ENCODE measurements around the gene KRTAP5-10. TPM values are rescaled to one million over a fixed set of nuclear protein-coding genes. Genes with fewer than 3 reads are reported as not detected.

Gene KRTAP5-10
- total and polyA plus RNA-seq, 9 donors, result not detected

DNA sequence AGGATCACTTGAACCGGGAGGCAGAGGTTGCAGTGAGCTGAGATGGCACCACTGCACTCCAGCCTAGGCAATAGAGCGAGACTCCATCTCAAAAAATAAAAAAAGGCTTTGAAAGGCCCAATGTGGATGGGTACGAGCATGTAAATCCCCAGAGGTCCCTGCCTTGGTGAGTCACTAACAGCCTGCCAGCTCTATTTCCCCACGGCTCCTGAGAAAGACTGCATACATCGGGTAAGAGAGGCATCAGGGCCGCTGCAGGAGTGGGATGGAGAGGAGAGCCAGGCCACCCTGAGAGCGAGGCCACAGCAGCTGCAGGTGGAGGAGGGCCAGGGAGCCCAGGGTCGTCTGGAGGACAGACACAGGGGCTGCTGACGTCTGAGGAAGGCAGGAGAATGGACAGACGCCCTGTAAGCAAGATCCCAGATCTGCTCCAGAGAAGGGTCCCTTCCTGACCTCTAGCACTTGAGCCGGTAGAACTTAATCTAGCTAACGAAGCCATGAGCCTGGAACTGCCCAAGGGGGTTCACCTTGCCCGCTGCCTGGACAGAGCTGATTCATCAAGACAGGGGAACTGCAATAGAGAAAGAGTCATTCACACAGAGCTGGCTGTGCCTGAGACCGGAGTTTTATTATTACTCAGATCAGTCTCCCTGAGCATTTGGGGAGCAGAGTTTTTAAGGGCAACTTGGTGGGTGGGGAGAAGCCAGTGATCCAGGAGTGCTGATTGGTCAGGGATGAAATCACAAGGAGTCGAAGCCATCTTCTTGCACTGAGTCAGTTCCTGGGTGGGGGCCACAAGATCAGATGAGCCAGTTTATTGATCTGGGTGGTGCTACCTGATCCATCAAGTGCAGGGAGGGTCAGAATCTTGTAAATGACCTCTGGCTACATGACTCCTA lies 22.2 kb upstream of the KRTAP5-10 start:
- Histone ChIP-seq H3K4me1 (ENCODE audit: control insufficient read depth, insufficient read depth, low read length) (peaks cover 1% of the 10 kb centered on the region), H3K27ac (ENCODE audit: low read length) (no peak overlapping the region), H3K4me3 (ENCODE audit: low read length) (no peak overlapping the region), H3K9me3 (replicated peaks; ENCODE audit: control insufficient read depth, low read depth, low read length) (peaks cover 4% of the 10 kb centered on the region), H3K36me3 (ENCODE audit: control insufficient read depth, insufficient read depth, low read length) (no peaks in the 10 kb centered on the region), H3K27me3 (ENCODE audit: control insufficient read depth, insufficient read depth, low read length) (peaks cover 5% of the 10 kb centered on the region)
- 57% methylated on average over 12 of the region's 15 CpGs for WGBS (ENCODE audit: insufficient coverage)
- DNase-seq, result peak; percentile 4

DNA sequence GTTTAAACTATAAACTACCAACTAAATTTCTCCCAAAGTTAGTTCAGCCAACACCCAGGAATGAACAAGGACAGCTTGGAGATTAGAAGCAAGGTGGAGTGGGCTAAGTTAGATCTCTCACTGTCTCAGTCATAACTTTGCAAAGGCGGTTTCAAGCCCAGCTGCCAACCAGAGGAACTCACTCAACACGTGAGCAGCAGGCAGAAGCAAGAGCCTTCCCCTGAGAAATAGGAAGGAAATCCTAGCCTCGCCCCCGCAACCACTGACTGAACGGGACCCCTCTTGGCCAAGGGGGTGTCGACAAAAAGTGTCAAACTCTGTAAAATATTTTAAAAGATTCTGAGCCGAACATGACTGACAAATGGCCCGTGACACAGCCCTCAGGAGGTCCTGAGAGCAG lies 21.5 kb upstream of the KRTAP5-10 start:
- Histone ChIP-seq H3K9me3 (replicated peaks; ENCODE audit: control insufficient read depth, low read depth, low read length) (peaks cover 4% of the 10 kb centered on the region), H3K27ac (ENCODE audit: low read length) (no peak overlapping the region), H3K27me3 (ENCODE audit: control insufficient read depth, insufficient read depth, low read length) (peaks cover 5% of the 10 kb centered on the region), H3K4me3 (ENCODE audit: low read length) (no peak overlapping the region), H3K36me3 (ENCODE audit: control insufficient read depth, insufficient read depth, low read length) (no peaks in the 10 kb centered on the region), H3K4me1 (ENCODE audit: control insufficient read depth, insufficient read depth, low read length) (peaks cover 7% of the 10 kb centered on the region)
- WGBS (ENCODE audit: insufficient coverage), result 43% methylated on average over 5 of the region's 8 CpGs
- peak; percentile 7 for DNase-seq

GRCh38 chr11:71544525-71545214 lies 20.7 kb upstream of the KRTAP5-10 start:
- WGBS (ENCODE audit: insufficient coverage), result 100% methylated on average over 1 of the region's 6 CpGs
- Histone ChIP-seq H3K4me3 (ENCODE audit: low read length) (no peak overlapping the region), H3K4me1 (ENCODE audit: control insufficient read depth, insufficient read depth, low read length) (peaks cover 7% of the 10 kb centered on the region), H3K27me3 (ENCODE audit: control insufficient read depth, insufficient read depth, low read length) (peaks cover 5% of the 10 kb centered on the region), H3K9me3 (replicated peaks; ENCODE audit: control insufficient read depth, low read depth, low read length) (peaks cover 4% of the 10 kb centered on the region), H3K27ac (ENCODE audit: low read length) (no peak overlapping the region), H3K36me3 (ENCODE audit: control insufficient read depth, insufficient read depth, low read length) (no peaks in the 10 kb centered on the region)
- DNase-seq, result no peak

- peaks cover 5% of the 10 kb centered on the region for H3K27me3 ChIP-seq (ENCODE audit: control insufficient read depth, insufficient read depth, low read length)
- peaks cover 4% of the 10 kb centered on the region for H3K9me3 ChIP-seq (replicated peaks; ENCODE audit: control insufficient read depth, low read depth, low read length)
- DNase-seq, result no peak
- WGBS (ENCODE audit: insufficient coverage), result 86% methylated on average over 4 of the region's 12 CpGs
- H3K36me3 ChIP-seq (ENCODE audit: control insufficient read depth, insufficient read depth, low read length), result no peaks in the 10 kb centered on the region
- no peak overlapping the region for H3K27ac ChIP-seq (ENCODE audit: low read length)
- no peak overlapping the region for H3K4me3 ChIP-seq (ENCODE audit: low read length)
- peaks cover 7% of the 10 kb centered on the region for H3K4me1 ChIP-seq (ENCODE audit: control insufficient read depth, insufficient read depth, low read length)
Observed at GRCh38 chr11:71545405-71545966, 19.9 kb upstream of the KRTAP5-10 start.

GRCh38 chr11:71548120-71548519 lies 17.2 kb upstream of the KRTAP5-10 start, which contains the start of gene KRTAP5-9:
TSS of gene KRTAP5-9 (plus strand) at chr11:71548420. CDS start at chr11:71548658, 238 bp downstream.
- H3K9me3 ChIP-seq (replicated peaks; ENCODE audit: control insufficient read depth, low read depth, low read length), result peaks cover 4% of the 10 kb centered on the region
- H3K4me1 ChIP-seq (ENCODE audit: control insufficient read depth, insufficient read depth, low read length), result peaks cover 7% of the 10 kb centered on the region

DNA sequence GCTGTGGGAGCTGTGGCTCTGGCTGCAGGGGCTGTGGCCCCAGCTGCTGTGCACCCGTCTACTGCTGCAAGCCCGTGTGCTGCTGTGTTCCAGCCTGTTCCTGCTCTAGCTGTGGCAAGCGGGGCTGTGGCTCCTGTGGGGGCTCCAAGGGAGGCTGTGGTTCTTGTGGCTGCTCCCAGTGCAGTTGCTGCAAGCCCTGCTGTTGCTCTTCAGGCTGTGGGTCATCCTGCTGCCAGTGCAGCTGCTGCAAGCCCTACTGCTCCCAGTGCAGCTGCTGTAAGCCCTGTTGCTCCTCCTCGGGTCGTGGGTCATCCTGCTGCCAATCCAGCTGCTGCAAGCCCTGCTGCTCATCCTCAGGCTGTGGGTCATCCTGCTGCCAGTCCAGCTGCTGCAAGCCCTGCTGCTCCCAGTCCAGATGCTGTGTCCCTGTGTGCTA lies 16.6 kb upstream of the KRTAP5-10 start:
- WGBS (ENCODE audit: insufficient coverage), result 25% methylated on average over 5 of the region's 5 CpGs
- no peak overlapping the region for H3K27ac ChIP-seq (ENCODE audit: low read length)
- peak; percentile 17 for DNase-seq
- peaks cover 4% of the 10 kb centered on the region for H3K9me3 ChIP-seq (replicated peaks; ENCODE audit: control insufficient read depth, low read depth, low read length)
- H3K4me3 ChIP-seq (ENCODE audit: low read length), result no peak overlapping the region
- H3K27me3 ChIP-seq (ENCODE audit: control insufficient read depth, insufficient read depth, low read length), result peaks cover 5% of the 10 kb centered on the region
- no peaks in the 10 kb centered on the region for H3K36me3 ChIP-seq (ENCODE audit: control insufficient read depth, insufficient read depth, low read length)
- peaks cover 7% of the 10 kb centered on the region for H3K4me1 ChIP-seq (ENCODE audit: control insufficient read depth, insufficient read depth, low read length)

More at GRCh38 chr11:71548120-71548519, 17.2 kb upstream of the KRTAP5-10 start, which contains the start of gene KRTAP5-9:
- WGBS (ENCODE audit: insufficient coverage), result 64% methylated on average over 3 of the region's 5 CpGs
- no peak within 1 kb of the TSS for H3K27ac ChIP-seq (ENCODE audit: low read length)
- no peak within 1 kb of the TSS for H3K4me3 ChIP-seq (ENCODE audit: low read length)
- peak; percentile 9 for DNase-seq
- peaks cover 5% of the 10 kb centered on the region for H3K27me3 ChIP-seq (ENCODE audit: control insufficient read depth, insufficient read depth, low read length)
- no peaks in the 10 kb centered on the region for H3K36me3 ChIP-seq (ENCODE audit: control insufficient read depth, insufficient read depth, low read length)

GRCh38 chr11:71551711-71552110 lies 13.7 kb upstream of the KRTAP5-10 start:
- Histone ChIP-seq H3K27ac (ENCODE audit: low read length) (no peak overlapping the region), H3K27me3 (ENCODE audit: control insufficient read depth, insufficient read depth, low read length) (peaks cover 2% of the 10 kb centered on the region), H3K4me1 (ENCODE audit: control insufficient read depth, insufficient read depth, low read length) (peaks cover 7% of the 10 kb centered on the region), H3K4me3 (ENCODE audit: low read length) (no peak overlapping the region), H3K36me3 (ENCODE audit: control insufficient read depth, insufficient read depth, low read length) (no peaks in the 10 kb centered on the region), H3K9me3 (replicated peaks; ENCODE audit: control insufficient read depth, low read depth, low read length) (peaks cover 4% of the 10 kb centered on the region)
- DNase-seq, result peak; percentile 13
- WGBS (ENCODE audit: insufficient coverage), result no CpG with 5 or more reads among the region's 1 CpG

DNA sequence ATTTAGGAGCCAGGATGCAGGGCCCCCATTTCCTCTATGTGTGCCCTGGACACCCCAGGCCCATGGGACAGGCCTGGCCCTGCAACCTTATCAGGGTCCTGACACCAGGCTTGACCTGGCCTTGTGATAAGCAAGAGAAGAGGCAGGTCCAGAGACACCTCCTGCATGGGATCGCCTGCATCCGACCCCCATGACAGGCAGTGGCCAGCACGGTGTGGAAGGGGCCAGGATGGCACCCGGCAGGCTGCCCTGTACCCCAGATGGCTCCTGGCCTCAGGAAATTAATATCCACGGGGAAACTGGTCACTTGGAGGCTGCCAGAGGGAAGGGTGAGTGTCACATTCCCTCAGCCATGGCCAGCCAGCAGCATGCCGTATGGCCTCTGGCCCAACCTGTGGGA lies 10.4 kb upstream of the KRTAP5-10 start:
- H3K4me3 ChIP-seq (ENCODE audit: low read length), result no peak overlapping the region
- H3K9me3 ChIP-seq (replicated peaks; ENCODE audit: control insufficient read depth, low read depth, low read length), result no peaks in the 10 kb centered on the region
- H3K36me3 ChIP-seq (ENCODE audit: control insufficient read depth, insufficient read depth, low read length), result no peaks in the 10 kb centered on the region
- no peak overlapping the region for H3K27ac ChIP-seq (ENCODE audit: low read length)
- DNase-seq, result no peak
- WGBS (ENCODE audit: insufficient coverage), result 84% methylated on average over 6 of the region's 6 CpGs
- H3K4me1 ChIP-seq (ENCODE audit: control insufficient read depth, insufficient read depth, low read length), result no peaks in the 10 kb centered on the region
- no peaks in the 10 kb centered on the region for H3K27me3 ChIP-seq (ENCODE audit: control insufficient read depth, insufficient read depth, low read length)

DNA sequence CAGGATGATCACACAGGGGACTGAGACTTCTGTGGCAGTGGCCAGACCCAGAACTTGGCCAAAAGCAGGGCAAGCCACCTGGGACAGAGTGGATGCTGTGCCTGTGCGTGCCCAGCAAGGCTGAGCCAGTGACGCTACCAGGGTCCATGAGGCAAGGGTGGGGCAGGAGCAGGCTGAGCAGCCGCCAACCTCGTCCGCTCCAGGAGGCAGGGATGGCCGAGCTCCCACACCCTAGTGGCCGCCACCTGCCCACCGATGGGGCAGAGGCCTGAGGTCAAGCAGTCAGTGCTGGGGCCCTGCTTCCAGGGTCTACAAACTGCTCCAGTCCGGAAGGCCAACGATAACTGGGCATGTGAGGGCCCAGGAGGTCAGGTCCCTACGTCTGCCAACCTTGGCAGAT lies 9.9 kb upstream of the KRTAP5-10 start:
- Histone ChIP-seq H3K27me3 (ENCODE audit: control insufficient read depth, insufficient read depth, low read length) (no peaks in the 10 kb centered on the region), H3K4me3 (ENCODE audit: low read length) (no peak overlapping the region), H3K27ac (ENCODE audit: low read length) (no peak overlapping the region), H3K4me1 (ENCODE audit: control insufficient read depth, insufficient read depth, low read length) (no peaks in the 10 kb centered on the region), H3K9me3 (replicated peaks; ENCODE audit: control insufficient read depth, low read depth, low read length) (no peaks in the 10 kb centered on the region), H3K36me3 (ENCODE audit: control insufficient read depth, insufficient read depth, low read length) (no peaks in the 10 kb centered on the region)
- DNase-seq, result no peak
- WGBS (ENCODE audit: insufficient coverage), result 82% methylated on average over 11 of the region's 11 CpGs

DNA sequence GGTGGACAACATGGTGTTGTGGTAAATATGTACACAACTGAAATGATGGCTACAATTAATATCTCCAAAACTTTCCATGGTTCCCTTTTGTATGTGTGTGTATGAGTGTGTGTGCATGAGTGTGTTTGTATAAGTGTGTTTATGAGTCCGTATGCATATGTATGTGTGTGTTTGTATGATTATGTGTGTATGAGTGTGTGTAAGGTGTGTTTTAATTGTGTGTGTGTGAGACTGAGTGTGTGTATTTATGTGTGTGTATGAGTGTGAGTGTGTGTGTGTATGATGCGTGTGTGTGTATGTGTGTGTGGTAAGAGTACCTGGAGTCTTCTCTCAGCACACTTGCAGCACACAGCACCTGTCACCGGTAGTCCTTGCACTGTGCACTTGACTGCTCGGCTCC lies 9.3 kb upstream of the KRTAP5-10 start:
- no peak overlapping the region for H3K4me3 ChIP-seq (ENCODE audit: low read length)
- DNase-seq, result no peak
- no peaks in the 10 kb centered on the region for H3K9me3 ChIP-seq (replicated peaks; ENCODE audit: control insufficient read depth, low read depth, low read length)
- H3K27ac ChIP-seq (ENCODE audit: low read length), result no peak overlapping the region
- no peaks in the 10 kb centered on the region for H3K27me3 ChIP-seq (ENCODE audit: control insufficient read depth, insufficient read depth, low read length)
- no peaks in the 10 kb centered on the region for H3K4me1 ChIP-seq (ENCODE audit: control insufficient read depth, insufficient read depth, low read length)
- H3K36me3 ChIP-seq (ENCODE audit: control insufficient read depth, insufficient read depth, low read length), result no peaks in the 10 kb centered on the region
- 67% methylated on average over 1 of the region's 4 CpGs for WGBS (ENCODE audit: insufficient coverage)
